H9 (cell line): ENCODE data around the gene RASA3. TPM values are rescaled to one million over a fixed set of nuclear protein-coding genes. Genes with fewer than 3 reads are reported as not detected.
A peak's percentile ranks its signal among the peaks of the same experiment; 100 is the strongest.

Source experiments
- DNase-seq: peaks from one replicate; pipeline ENCODE4 v3.0.0-alpha.2; 2017
- H2AFZ ChIP-seq: one replicate; pipeline ENCODE4 v1.6.1; 2013; ENCODE audit warnings: mild to moderate bottlenecking, low read length, control low read depth, moderate library complexity
- H2AK5ac ChIP-seq: 2 replicates; pipeline ENCODE4 v1.6.1; 2013; ENCODE audit warnings: low read length, control low read depth, mixed read lengths; ENCODE audit not compliant: insufficient read length
- H2BK120ac ChIP-seq: one replicate; pipeline ENCODE4 v1.6.1; 2013; ENCODE audit warnings: low read depth, mild to moderate bottlenecking, low read length, control low read depth, inconsistent platforms; ENCODE audit not compliant: poor library complexity, severe bottlenecking
- H2BK12ac ChIP-seq: 2 replicates; pipeline ENCODE4 v1.6.1; 2013; ENCODE audit warnings: low read length, control low read depth, mixed read lengths, low read depth; ENCODE audit not compliant: insufficient read length
- H2BK15ac ChIP-seq: 2 replicates; pipeline ENCODE4 v1.6.1; 2013; ENCODE audit warnings: low read depth, low read length, control low read depth
- H2BK20ac ChIP-seq: one replicate; pipeline ENCODE4 v1.6.1; 2013; ENCODE audit warnings: low read depth, mild to moderate bottlenecking, low read length, control low read depth, inconsistent platforms; ENCODE audit not compliant: poor library complexity, severe bottlenecking
- H2BK5ac ChIP-seq: 2 replicates; pipeline ENCODE4 v1.6.1; 2013; ENCODE audit warnings: low read length, control low read depth, mixed read lengths; ENCODE audit not compliant: insufficient read length
- H3K14ac ChIP-seq: 2 replicates; pipeline ENCODE4 v1.6.1; 2013; ENCODE audit warnings: low read length, control low read depth; ENCODE audit not compliant: insufficient read depth
- H3K18ac ChIP-seq: 2 replicates; pipeline ENCODE4 v1.6.1; 2013; ENCODE audit warnings: low read depth, mild to moderate bottlenecking, mixed read lengths, low read length, control low read depth; ENCODE audit not compliant: insufficient read length
- H3K23ac ChIP-seq: 2 replicates; pipeline ENCODE4 v1.6.1; 2013; ENCODE audit warnings: low read length, control low read depth, mixed read lengths, low read depth; ENCODE audit not compliant: insufficient read length
- H3K23me2 ChIP-seq: 2 replicates; pipeline ENCODE4 v1.6.1; 2013; ENCODE audit warnings: low read depth, mild to moderate bottlenecking, mixed read lengths, low read length, control low read depth; ENCODE audit not compliant: insufficient read length, poor library complexity, severe bottlenecking
- H3K27ac ChIP-seq: 2 replicates; pipeline ENCODE4 v1.5.1; 2013; ENCODE audit warnings: low read length, control low read depth, mixed read lengths, low read depth; ENCODE audit not compliant: insufficient read length
- H3K27me3 ChIP-seq: 2 replicates; pipeline ENCODE4 v1.6.1; 2013; ENCODE audit warnings: low read length, control low read depth, inconsistent platforms; ENCODE audit not compliant: insufficient read depth
- H3K4ac ChIP-seq: 2 replicates; pipeline ENCODE4 v1.6.1; 2013; ENCODE audit warnings: low read depth, mild to moderate bottlenecking, control low read depth, inconsistent platforms, low read length, moderate library complexity
- H3K4me1 ChIP-seq: 2 replicates; pipeline ENCODE4 v1.6.1; 2013; ENCODE audit warnings: low read length, control low read depth, inconsistent platforms; ENCODE audit not compliant: insufficient read depth
- H3K4me2 ChIP-seq: 2 replicates; pipeline ENCODE4 v1.6.1; 2013; ENCODE audit warnings: low read length, control low read depth, mixed read lengths; ENCODE audit not compliant: insufficient read length, insufficient read depth
- H3K56ac ChIP-seq: 2 replicates; pipeline ENCODE4 v1.6.1; 2013; ENCODE audit warnings: low read depth, mild to moderate bottlenecking, mixed read lengths, low read length, control low read depth; ENCODE audit not compliant: insufficient read length
- H3K79me1 ChIP-seq: 2 replicates; pipeline ENCODE4 v1.6.1; 2013; ENCODE audit warnings: low read depth, mild to moderate bottlenecking, moderate library complexity, low read length, control low read depth, inconsistent platforms; ENCODE audit not compliant: insufficient read depth, poor library complexity, severe bottlenecking
- H3K79me2 ChIP-seq: 2 replicates; pipeline ENCODE4 v1.6.1; 2013; ENCODE audit warnings: low read length, control low read depth, inconsistent platforms; ENCODE audit not compliant: insufficient read depth
- H3K9ac ChIP-seq: 2 replicates; pipeline ENCODE4 v1.6.1; 2013; ENCODE audit warnings: low read length, control low read depth, mixed read lengths; ENCODE audit not compliant: insufficient read length; ENCODE audit errors: extremely low read depth
- H3K9me3 ChIP-seq: one replicate; pipeline ENCODE4 v1.6.1; 2013; ENCODE audit warnings: low read depth, low read length, inconsistent platforms; ENCODE audit not compliant: control insufficient read depth
- H3T11ph ChIP-seq: one replicate; pipeline ENCODE4 v1.6.1; 2013; ENCODE audit warnings: mild to moderate bottlenecking, low read length, control low read depth, inconsistent platforms
- H4K20me1 ChIP-seq: one replicate; pipeline ENCODE4 v1.6.1; 2013; ENCODE audit not compliant: control insufficient read depth, insufficient read length, insufficient read depth
- H4K5ac ChIP-seq: 2 replicates; pipeline ENCODE4 v1.6.1; 2013; ENCODE audit warnings: low read depth, mild to moderate bottlenecking, mixed read lengths, low read length, control low read depth; ENCODE audit not compliant: insufficient read length
- H4K8ac ChIP-seq: replicated peaks from 2 replicates; pipeline ENCODE4 v1.6.1; 2013; ENCODE audit warnings: low read length, control low read depth, mixed read lengths, low read depth; ENCODE audit not compliant: insufficient read length
- H4K91ac ChIP-seq: 2 replicates; pipeline ENCODE4 v1.6.1; 2013; ENCODE audit warnings: low read depth, mild to moderate bottlenecking, moderate library complexity, mixed read lengths, low read length, control low read depth; ENCODE audit not compliant: insufficient read length
- H3K27ac Mint-ChIP-seq, 3 experiments: 2 replicates in 2 of 3; 3 replicates in 1 of 3; pipeline ENCODE4 v1.8.0; 2020 to 2021; ENCODE audit warnings: mixed read lengths in 3 of 3, mild to moderate bottlenecking in 1 of 3, moderate library complexity in 1 of 3
- H3K27me3 Mint-ChIP-seq: 2 replicates; pipeline ENCODE4 v1.8.0; 2021; ENCODE audit warnings: low read depth, mild to moderate bottlenecking, moderate library complexity, mixed read lengths
- H3K36me3 Mint-ChIP-seq, 3 experiments: 2 replicates in 2 of 3; 3 replicates in 1 of 3; pipeline ENCODE4 v1.8.0; 2020 to 2021; ENCODE audit warnings: low read depth in 3 of 3, mixed read lengths in 3 of 3; ENCODE audit not compliant: insufficient read depth in 1 of 3
- H3K4me1 Mint-ChIP-seq, 2 experiments: 2 replicates each; pipeline ENCODE4 v1.8.0; 2020; ENCODE audit warnings: mixed read lengths in 2 of 2
- H3K4me3 Mint-ChIP-seq, 2 experiments: 2 replicates in 1 of 2; 3 replicates in 1 of 2; pipeline ENCODE4 v1.8.0; 2020 to 2021; ENCODE audit warnings: mild to moderate bottlenecking in 2 of 2, mixed read lengths in 2 of 2, moderate library complexity in 1 of 2
- H3K9me3 Mint-ChIP-seq, 2 experiments: 2 replicates in 1 of 2; 3 replicates in 1 of 2; pipeline ENCODE4 v1.8.0; 2020; ENCODE audit warnings: mild to moderate bottlenecking in 2 of 2, mixed read lengths in 2 of 2, moderate library complexity in 1 of 2
- WGBS: extraction: QIAGEN DNeasy Blood & Tissue Kit; methylation state at CpG from one replicate; pipeline ENCODE4 v1.1.7; 2013; ENCODE audit warnings: missing lambda C conversion rate, low lambda C conversion rate, mixed read lengths; ENCODE audit not compliant: insufficient read length; ENCODE audit errors: extremely low coverage; 5-methylcytosine and 5-hydroxymethylcytosine counted together
- total RNA-seq: library from RNA; stranded (reverse); gene quantifications from 2 replicates; pipeline ENCODE4 v1.2.1, GENCODE V29; 2021
- TF ChIP-seq, protein P1 (sequence below): fragments of 200-600 bp; sonication (generic); conservative IDR thresholded peaks from 3 replicates; pipeline ENCODE4 v1.8.0; 2021; ENCODE audit warnings: antibody characterized with exemption, mild to moderate bottlenecking

The RASA3 gene
- total RNA-seq, 1 experiment from 2014 or later, result 12.3 TPM

DNA sequence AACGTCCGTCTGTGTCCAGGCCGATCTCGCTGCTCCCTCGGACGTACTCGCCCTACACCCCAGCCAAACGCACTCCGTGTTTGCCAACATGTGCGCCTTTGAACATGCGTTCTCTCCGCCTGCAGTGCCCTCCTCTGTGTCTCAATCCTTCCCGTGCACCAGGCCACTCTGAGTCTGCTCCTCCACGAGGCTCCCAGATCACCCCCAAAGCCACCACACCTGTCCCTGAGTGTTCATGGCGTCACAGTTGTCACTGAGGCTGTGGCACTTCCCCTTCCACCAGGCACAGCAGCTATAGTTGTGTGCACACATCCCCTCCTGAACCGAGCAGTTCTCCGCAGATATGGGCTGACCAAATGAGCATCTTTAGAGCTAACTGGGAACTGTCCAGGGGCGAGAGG is 35.6 kb downstream of the RASA3 start:
- no peak overlapping the region for H3K23ac ChIP-seq
- no peaks in the 10 kb centered on the region for H3K23me2 ChIP-seq
- no peak overlapping the region for H3T11ph ChIP-seq
- no peak overlapping the region for H4K5ac ChIP-seq
- no peaks in the 10 kb centered on the region for H4K20me1 ChIP-seq
- no peak overlapping the region for H4K91ac ChIP-seq
- H3K27me3 ChIP-seq, result no peaks in the 10 kb centered on the region
- H3K4me1 ChIP-seq, result no peaks in the 10 kb centered on the region
- TF ChIP-seq, protein P1, sequence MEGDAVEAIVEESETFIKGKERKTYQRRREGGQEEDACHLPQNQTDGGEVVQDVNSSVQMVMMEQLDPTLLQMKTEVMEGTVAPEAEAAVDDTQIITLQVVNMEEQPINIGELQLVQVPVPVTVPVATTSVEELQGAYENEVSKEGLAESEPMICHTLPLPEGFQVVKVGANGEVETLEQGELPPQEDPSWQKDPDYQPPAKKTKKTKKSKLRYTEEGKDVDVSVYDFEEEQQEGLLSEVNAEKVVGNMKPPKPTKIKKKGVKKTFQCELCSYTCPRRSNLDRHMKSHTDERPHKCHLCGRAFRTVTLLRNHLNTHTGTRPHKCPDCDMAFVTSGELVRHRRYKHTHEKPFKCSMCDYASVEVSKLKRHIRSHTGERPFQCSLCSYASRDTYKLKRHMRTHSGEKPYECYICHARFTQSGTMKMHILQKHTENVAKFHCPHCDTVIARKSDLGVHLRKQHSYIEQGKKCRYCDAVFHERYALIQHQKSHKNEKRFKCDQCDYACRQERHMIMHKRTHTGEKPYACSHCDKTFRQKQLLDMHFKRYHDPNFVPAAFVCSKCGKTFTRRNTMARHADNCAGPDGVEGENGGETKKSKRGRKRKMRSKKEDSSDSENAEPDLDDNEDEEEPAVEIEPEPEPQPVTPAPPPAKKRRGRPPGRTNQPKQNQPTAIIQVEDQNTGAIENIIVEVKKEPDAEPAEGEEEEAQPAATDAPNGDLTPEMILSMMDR, result no peak
- H2BK5ac ChIP-seq, result no peak overlapping the region
- H3K18ac ChIP-seq, result no peak overlapping the region
- H2BK20ac ChIP-seq, result no peak overlapping the region
- H2BK15ac ChIP-seq, result no peak overlapping the region
- H3K79me1 ChIP-seq, result peaks cover 3% of the 10 kb centered on the region
- H4K8ac ChIP-seq, result no peak overlapping the region
- no peak overlapping the region for H2BK120ac ChIP-seq
- no CpG with 5 or more reads among the region's 18 CpGs for WGBS
- H3K9ac ChIP-seq, result no peak overlapping the region
- no peak overlapping the region for H3K4ac ChIP-seq
- no peaks in the 10 kb centered on the region for H3K9me3 ChIP-seq
- Mint-ChIP-seq H3K27me3 (no peaks in the 10 kb centered on the region; the same call in 1 of the 2 replicates), H3K36me3 (peaks cover 7 to 21% (median 8%) of the 10 kb centered on the region in 3 experiments; a peak in 5 of 7 replicates), H3K27ac (peak overlapping the region in 2 of 3 experiments; percentile 30 to 77; a peak in 5 of 7 replicates), H3K4me3 (no peak overlapping the region; a peak in 1 of 5 replicates), H3K4me1 (peaks cover 9 to 18% of the 10 kb centered on the region in 2 experiments), H3K9me3 (peaks cover 12 to 14% of the 10 kb centered on the region in 2 experiments)
- no peak overlapping the region for H2AK5ac ChIP-seq
- no peak overlapping the region for H2AFZ ChIP-seq
- no peak overlapping the region for H3K4me2 ChIP-seq
- no peak overlapping the region for H2BK12ac ChIP-seq
- DNase-seq, result no peak
- H3K56ac ChIP-seq, result no peak overlapping the region
- H3K79me2 ChIP-seq, result no peaks in the 10 kb centered on the region; the same call in 1 of the 2 replicates
- no peak overlapping the region for H3K14ac ChIP-seq
- no peak overlapping the region for H3K27ac ChIP-seq
